Effector CD8-positive, alpha-beta T cell (primary cell): Measurements from ENCODE around the gene PCDHGB3.
"Not testable (repeated sequence)": the region's sequence is repeated elsewhere in the genome, so short reads cannot be mapped to it uniquely, and the experiment has no call there.

ENCODE experiments used
- DNase-seq: peaks from one replicate; lab custom pipeline; 2025; lab: John Stamatoyannopoulos, UW

PCDHGB3 gene

DNA sequence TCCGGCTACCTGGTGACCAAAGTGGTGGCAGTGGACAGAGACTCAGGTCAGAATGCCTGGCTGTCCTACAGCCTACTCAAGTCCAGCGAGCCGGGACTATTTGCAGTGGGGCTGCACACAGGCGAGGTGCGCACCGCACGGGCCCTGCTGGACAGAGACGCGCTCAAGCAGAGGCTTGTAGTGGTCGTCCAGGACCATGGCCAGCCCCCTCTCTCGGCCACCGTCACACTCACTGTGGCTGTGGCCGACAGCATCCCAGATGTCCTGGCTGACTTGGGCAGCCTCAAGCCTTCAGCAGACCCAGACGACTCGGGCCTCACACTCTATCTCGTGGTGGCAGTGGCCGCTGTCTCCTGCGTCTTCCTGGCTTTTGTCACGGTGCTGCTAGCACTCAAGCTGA, 13.1 kb upstream of the PCDHGB3 start:
- DNase-seq = no peak

DNA sequence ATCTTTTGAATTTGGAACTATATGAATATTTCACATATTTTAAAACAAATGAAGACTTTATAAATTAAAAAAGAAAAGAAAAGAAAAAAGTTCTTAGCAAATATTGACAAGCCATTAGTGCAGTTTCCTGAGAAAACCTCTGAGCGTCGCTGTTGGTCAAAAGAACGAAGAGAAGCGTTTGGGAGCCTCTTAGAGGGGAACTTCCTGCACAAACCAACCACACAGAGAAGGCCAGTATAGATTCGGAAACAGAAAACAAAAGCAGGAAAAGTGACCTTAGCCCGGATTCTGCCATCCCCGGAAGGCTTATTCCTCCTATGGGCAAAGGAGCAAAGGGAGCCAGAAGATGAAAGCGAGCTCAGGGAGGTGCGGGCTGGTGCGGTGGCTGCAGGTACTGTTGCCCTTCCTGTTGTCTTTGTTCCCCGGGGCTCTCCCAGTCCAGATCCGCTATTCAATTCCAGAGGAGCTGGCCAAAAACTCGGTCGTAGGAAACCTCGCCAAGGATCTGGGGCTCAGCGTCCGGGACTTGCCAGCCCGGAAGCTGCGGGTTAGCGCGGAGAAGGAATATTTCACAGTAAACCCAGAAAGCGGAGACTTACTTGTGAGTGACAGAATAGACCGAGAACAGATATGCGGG, 10.1 kb upstream of the PCDHGB3 start, which contains the start of gene PCDHGB2:
Gene PCDHGB2 (plus strand): TSS at position 205 of the 637 bp plus-strand sequence. CDS start 142 bp downstream, at position 347.
- DNase-seq = no peak

DNA sequence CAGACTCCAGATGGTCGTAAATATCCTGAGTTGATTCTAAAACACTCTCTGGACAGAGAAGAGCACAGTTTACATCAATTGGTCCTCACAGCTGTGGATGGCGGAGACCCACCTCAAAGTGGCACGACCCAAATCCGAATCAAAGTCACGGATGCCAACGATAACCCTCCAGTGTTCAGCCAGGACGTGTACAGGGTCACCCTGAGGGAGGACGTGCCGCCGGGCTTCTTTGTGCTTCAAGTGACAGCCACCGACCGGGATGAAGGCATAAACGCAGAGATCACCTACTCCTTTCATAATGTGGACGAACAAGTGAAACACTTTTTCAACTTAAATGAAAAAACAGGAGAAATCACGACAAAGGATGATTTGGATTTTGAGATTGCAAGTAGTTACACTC, 9.4 kb upstream of the PCDHGB3 start:
- DNase-seq = no peak

DNA sequence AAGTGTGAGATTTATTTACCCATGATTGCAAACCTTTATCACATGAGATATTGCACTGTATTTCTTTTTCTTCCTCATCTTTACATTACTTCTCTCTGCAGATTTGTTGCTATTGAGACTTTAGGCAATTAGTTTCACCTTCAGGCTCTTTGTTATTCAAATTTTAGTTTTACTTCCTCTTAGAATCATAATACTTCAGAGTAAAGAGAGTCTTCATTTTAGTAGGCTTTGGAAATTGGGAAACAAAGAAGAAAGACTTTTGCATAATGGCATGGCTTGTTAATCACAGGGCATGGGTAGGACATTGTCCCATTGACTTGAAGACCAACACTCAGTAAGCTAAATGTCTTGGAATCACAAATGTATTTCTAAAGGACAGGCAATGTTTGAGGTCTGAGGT, 7.3 kb upstream of the PCDHGB3 start:
- DNase-seq = no peak

DNA sequence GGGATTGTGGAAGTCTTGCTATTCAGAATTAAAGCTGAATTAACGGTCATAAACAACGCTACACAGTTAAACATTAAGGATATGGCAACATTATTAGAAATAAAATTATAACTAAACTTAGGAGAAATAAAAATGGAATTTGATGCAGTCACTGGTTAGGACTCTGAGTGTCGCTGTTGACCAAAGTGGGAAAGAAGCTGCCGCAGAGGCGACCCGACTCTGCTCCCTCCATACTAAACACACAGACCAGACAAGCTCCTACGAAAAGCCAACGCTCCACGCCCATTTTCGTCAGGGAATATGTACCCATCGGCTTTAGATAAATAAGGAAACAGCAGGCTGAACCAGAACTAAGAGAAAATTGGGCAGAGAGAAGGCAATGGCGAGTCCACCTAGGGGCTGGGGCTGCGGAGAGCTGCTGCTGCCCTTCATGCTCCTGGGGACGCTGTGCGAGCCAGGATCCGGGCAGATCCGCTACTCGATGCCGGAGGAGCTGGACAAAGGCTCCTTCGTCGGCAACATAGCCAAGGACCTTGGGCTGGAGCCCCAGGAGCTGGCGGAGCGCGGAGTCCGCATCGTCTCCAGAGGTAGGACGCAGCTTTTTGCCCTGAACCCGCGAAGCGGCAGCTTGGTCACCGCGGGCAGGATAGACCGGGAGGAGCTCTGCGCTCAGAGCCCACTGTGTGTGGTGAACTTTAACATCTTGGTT, 5.9 kb upstream of the PCDHGB3 start, which contains the start of gene PCDHGA5:
Gene PCDHGA5 (plus strand): TSS at position 211 of the 709 bp plus-strand sequence. CDS start 169 bp downstream, at position 380.
- DNase-seq = no peak

DNA sequence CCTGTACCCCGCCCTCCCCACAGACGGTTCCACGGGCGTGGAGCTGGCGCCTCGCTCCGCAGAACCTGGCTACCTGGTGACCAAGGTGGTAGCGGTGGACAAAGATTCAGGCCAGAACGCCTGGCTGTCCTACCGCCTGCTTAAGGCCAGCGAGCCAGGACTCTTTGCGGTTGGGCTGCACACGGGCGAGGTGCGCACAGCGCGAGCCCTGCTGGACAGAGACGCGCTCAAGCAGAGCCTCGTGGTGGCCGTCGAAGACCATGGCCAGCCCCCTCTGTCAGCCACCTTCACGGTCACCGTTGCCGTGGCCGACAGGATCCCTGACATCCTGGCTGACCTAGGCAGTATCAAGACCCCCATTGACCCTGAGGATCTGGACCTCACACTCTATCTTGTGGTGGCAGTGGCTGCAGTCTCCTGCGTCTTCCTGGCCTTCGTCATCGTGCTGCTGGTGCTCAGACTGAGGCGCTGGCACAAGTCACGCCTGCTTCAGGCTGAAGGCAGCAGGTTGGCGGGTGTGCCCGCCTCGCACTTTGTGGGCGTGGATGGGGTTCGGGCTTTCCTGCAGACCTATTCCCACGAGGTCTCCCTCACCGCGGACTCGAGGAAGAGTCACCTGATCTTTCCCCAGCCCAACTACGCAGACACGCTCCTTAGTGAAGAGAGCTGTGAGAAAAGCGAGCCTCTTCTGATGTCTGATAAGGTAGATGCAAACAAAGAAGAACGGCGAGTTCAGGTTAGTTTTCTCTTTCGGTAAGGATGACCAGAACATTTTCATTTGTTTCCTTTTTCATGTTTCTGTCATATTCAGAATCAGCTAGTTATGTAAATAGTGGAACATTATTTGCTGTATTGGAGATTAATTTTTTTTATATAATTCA, 3.8 kb upstream of the PCDHGB3 start:
- DNase-seq = no peak

DNA sequence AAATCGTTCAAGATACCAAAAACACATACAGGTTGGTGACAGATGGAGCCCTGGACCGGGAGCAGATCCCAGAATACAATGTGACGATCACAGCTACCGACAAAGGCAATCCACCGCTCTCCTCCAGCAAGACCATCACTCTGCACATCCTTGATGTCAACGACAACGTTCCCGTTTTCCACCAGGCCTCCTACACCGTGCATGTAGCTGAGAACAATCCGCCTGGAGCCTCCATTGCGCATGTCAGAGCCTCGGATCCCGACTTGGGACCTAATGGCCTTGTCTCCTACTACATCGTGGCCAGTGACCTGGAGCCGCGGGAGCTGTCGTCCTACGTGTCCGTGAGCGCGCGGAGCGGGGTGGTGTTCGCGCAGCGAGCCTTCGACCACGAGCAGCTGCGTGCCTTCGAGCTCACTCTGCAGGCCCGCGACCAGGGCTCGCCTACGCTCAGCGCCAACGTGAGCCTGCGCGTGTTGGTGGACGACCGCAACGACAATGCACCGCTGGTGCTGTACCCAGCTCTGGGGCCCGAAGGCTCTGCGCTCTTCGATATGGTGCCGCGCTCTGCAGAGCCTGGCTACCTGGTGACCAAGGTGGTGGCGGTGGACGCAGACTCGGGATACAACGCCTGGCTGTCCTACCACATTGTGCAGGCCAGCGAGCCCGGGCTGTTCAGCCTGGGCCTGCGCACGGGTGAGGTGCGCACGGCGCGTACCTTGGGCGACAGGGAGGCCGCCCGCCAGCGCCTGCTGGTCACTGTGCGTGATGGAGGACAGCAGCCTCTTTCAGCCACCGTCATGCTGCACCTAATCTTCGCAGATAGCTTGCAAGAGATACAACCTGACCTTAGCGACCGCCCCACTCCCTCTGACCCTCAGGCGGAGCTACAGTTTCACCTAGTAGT, 1.8 kb downstream of the PCDHGB3 start:
- DNase-seq = no peak

DNA sequence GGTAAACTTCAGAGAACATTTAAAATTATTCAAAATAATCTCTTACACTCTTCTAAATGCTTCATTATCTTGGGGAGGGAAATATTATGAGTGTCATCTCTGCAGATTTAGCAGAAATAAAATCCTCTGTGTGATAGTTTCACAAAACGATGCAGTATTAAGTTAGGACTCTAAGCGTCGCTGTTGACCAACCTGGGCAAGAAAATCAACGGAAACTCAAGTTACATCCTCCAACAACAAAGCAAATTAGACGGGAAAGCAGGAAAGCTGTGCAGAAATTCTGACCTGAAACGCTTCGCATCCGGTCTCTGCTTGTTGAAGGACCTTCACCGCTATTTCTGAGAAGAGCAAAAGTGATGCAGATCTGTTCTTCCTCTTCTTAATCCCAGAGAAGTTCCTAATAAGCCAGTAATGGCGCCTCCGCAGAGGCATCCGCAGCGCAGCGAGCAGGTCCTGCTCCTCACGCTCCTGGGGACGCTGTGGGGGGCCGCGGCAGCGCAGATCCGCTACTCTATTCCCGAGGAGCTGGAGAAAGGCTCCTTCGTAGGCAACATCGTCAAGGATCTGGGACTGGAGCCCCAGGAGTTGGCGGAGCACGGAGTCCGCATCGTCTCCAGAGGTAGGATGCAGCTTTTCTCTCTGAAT, 3.8 kb downstream of the PCDHGB3 start, which contains the start of gene PCDHGA6:
Gene PCDHGA6 (plus strand): TSS at position 219 of the 645 bp plus-strand sequence. CDS start 193 bp downstream, at position 412.
- no peak for DNase-seq

DNA sequence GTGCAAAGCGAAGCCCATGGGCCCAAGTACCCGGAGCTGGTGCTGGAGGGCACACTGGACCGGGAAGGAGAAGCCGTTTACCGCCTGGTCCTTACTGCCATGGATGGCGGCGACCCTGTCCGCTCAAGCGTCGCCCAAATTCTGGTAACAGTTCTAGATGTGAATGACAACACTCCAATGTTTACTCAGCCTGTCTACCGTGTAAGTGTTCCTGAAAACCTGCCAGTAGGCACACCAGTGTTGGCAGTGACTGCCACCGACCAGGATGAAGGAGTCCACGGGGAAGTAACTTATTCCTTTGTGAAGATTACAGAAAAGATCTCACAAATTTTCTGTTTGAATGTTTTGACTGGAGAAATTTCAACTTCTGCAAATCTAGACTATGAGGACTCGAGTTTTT, 4.6 kb downstream of the PCDHGB3 start:
- DNase-seq = no peak

DNA sequence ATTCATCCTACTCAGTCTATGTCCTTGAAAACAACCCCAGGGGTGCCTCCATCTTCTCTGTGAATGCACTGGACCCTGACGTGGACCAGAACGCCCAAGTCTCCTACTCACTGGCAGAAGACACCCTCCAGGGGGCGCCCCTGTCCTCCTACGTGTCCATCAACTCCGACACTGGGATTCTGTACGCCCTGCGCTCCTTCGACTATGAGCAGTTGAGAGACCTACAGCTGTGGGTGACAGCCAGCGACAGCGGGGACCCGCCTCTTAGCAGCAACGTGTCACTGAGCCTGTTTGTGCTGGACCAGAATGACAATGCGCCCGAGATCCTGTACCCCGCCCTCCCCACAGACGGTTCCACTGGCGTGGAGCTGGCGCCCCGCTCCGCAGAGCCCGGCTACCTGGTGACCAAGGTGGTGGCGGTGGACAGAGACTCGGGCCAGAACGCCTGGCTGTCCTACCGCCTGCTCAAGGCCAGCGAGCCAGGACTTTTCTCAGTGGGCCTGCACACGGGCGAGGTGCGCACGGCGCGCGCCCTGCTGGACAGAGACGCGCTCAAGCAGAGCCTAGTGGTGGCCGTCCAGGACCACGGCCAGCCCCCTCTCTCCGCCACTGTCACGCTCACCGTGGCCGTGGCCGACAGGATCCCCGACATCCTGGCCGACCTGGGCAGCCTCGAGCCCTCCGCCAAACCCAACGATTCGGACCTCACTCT, 5.6 kb downstream of the PCDHGB3 start:
- not testable (repeated sequence) for DNase-seq

DNA sequence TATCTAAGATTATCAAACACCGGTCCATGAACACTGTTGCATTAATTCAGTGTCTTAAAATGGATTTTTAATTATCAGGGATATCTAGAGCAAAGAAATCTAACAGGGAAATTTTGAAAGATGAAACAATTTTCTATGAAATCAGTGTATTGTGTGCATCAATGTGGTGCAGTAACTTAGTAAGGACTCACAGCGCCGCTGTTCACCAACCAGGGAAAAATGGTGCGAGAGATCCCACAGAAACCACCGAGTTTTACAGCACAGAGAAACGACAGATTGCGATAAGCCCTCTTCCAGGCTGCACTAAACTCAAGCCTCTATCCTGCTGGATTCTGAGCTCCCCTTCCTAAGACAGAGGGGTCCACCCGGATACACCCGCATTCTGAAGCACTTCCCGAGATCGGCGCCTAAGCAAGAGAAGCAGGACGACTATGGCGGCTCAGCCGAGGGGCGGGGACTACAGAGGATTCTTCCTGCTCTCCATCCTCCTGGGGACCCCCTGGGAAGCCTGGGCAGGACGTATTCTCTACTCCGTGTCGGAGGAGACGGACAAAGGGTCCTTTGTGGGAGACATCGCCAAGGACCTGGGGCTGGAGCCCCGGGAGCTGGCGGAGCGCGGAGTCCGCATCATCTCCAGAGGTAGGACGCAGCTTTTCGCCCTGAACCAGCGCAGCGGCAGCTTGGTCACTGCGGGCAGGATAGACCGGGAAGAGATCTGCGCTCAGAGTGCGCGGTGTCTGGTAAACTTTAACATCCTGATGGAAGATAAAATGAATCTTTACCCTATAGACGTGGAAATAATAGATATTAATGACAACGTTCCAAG, 12.6 kb downstream of the PCDHGB3 start, which contains the start of gene PCDHGA7:
Gene PCDHGA7 (plus strand): TSS at position 274 of the 826 bp plus-strand sequence. CDS start 158 bp downstream, at position 432.
- DNase-seq = no peak

DNA sequence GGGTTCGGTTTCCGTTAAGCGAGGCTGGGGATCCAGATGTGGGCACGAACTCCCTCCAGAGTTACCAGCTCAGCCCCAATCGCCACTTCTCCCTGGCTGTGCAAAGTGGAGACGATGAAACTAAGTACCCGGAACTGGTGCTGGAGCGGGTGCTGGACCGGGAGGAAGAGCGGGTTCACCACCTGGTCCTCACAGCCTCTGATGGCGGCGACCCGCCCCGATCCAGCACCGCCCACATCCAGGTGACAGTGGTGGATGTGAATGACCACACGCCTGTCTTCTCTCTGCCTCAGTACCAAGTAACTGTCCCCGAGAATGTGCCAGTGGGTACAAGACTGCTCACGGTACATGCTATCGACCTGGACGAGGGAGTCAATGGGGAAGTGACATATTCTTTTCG, 13.3 kb downstream of the PCDHGB3 start:
- no peak for DNase-seq

DNA sequence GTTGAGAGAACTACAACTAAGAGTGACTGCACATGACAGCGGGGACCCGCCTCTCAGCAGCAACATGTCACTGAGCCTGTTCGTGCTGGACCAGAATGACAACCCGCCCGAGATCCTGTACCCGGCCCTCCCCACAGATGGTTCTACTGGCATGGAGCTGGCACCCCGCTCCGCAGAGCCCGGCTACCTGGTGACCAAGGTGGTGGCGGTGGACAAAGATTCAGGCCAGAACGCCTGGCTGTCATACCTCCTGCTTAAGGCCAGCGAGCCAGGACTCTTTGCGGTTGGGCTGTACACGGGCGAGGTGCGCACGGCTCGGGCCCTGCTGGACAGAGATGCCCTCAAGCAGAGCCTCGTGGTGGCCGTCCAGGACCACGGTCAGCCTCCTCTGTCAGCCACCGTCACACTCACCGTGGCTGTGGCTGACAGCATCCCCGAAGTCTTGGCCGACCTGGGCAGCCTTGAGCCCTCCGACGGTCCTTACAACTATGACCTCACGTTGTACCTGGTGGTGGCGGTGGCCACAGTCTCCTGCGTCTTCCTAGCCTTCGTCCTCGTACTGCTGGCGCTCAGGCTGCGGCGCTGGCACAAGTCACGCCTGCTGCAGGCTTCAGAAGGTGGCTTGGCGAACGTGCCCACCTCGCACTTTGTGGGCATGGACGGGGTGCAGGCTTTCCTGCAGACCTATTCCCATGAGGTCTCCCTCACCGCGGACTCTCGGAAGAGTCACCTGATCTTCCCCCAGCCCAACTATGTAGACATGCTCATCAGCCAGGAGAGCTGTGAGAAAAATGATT, 14.6 kb downstream of the PCDHGB3 start:
- no peak for DNase-seq

DNA sequence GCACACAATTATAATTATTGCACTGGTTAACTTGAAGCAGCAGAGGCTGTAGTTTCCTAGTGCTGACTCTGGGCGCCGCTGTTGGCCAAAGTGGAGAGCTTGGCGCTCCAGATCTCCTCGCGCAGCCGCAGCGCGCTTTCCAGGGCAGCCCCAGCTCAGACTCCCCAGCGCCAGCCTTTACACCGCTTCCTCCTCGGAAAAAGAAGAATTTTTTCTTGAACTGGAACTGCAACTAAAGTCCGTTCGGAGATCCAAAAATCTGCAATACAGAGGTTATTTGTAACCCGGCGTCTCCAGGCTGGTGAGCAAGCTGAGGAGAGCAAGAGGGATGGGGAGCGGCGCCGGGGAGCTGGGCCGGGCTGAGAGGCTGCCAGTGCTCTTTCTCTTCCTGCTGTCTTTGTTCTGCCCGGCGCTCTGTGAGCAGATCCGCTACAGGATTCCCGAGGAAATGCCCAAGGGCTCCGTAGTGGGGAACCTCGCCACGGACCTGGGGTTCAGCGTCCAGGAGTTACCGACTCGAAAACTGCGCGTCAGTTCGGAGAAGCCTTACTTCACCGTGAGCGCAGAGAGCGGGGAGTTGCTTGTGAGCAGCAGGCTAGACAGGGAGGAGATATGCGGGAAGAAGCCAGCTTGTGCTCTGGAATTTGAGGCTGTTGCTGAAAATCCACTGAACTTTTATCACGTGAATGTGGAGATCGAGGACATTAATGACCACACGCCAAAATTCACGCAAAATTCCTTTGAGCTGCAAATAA, 17.7 kb downstream of the PCDHGB3 start, which contains the start of gene PCDHGB4:
Gene PCDHGB4 (plus strand): TSS at position 142 of the 755 bp plus-strand sequence. CDS start 187 bp downstream, at position 329.
- DNase-seq = not testable (repeated sequence)

DNA sequence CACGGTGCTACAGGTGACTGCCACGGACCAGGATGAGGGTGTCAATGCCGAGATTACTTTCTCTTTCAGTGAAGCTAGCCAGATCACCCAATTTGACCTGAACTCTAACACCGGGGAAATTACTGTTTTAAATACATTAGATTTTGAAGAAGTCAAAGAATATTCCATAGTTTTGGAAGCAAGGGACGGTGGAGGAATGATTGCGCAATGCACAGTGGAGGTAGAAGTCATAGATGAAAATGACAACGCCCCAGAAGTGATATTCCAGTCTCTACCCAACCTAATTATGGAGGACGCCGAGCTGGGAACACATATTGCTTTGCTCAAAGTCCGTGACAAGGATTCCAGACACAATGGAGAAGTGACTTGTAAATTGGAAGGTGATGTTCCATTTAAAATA, 18.6 kb downstream of the PCDHGB3 start:
- no peak for DNase-seq

DNA sequence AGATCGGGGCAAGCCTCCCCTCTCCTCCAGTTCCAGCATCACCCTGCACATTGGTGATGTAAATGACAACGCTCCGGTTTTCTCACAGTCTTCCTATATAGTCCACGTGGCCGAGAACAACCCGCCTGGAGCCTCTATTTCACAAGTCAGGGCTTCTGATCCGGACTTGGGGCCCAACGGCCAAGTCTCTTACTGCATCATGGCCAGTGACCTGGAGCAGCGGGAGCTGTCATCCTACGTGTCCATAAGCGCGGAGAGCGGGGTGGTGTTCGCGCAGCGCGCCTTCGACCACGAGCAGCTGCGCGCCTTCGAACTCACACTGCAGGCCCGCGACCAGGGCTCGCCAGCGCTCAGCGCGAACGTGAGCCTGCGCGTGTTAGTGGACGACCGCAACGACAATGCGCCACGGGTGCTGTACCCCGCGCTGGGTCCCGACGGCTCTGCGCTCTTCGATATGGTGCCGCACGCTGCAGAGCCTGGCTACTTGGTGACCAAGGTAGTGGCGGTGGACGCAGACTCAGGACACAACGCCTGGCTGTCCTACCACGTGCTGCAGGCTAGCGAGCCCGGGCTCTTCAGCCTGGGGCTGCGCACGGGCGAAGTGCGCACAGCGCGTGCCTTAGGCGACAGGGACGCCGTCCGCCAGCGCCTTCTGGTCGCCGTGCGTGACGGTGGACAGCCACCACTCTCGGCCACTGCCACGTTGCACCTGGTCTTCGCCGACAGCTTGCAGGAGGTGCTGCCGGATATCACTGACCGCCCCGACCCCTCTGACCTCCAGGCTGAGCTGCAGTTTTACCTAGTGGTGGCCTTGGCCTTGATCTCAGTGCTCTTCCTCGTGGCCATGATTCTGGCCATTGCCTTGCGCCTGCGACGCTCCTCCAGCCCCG, 19.4 kb downstream of the PCDHGB3 start:
- no peak for DNase-seq
